ENCODE measurements around the gene ABHD17A. TPM values are rescaled to one million over a fixed set of nuclear protein-coding genes. Genes with fewer than 3 reads are reported as not detected.

ABHD17A gene
- total RNA-seq, 1 donor, result 52.5 TPM

DNA sequence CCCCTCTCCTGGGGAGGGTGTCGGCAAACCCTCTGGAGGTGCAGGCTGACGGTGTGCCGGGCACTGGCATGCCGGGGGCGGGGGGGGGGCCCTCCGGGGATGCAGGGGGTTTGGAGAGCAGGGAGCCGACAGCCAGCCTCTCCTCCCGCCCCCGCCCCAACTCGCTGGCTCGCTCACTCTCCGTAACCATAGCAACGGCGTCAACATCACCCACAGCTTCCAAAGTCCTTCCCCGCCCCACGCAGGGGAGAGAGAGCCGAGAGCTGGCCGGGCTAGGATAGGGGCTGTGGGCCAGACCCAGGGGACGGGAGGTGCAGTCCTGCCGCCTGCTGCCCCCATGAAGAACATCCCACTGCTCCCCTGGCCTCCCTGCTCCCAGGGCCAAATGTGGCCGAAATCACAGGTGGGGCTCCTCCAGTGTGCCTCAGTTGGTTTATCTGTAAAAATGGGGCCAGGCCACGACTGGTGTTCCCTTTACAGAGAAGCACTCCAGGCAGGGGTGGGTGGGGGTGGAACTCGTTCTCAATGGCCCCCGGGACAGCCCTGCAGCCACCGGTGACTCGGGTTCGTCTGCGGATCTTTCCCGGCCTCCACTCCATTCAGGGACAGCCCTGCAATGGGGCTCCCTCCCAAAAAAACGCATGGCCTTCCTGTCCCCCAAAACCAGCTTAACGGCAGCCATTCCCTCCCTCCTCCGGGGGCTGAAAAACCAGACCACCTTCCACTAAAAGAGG lies 25.1 kb downstream of the ABHD17A start:
- H4K20me1 ChIP-seq (ENCODE audit: insufficient read depth, low read length), result peaks cover 61% of the 10 kb centered on the region
- H2AFZ ChIP-seq (ENCODE audit: low read length), result no peak overlapping the region
- TF ChIP-seq, protein P1, sequence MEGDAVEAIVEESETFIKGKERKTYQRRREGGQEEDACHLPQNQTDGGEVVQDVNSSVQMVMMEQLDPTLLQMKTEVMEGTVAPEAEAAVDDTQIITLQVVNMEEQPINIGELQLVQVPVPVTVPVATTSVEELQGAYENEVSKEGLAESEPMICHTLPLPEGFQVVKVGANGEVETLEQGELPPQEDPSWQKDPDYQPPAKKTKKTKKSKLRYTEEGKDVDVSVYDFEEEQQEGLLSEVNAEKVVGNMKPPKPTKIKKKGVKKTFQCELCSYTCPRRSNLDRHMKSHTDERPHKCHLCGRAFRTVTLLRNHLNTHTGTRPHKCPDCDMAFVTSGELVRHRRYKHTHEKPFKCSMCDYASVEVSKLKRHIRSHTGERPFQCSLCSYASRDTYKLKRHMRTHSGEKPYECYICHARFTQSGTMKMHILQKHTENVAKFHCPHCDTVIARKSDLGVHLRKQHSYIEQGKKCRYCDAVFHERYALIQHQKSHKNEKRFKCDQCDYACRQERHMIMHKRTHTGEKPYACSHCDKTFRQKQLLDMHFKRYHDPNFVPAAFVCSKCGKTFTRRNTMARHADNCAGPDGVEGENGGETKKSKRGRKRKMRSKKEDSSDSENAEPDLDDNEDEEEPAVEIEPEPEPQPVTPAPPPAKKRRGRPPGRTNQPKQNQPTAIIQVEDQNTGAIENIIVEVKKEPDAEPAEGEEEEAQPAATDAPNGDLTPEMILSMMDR (IDR thresholded peaks at IDR 0.05; ENCODE audit: extremely low read depth, low read depth, low read length), result no peak
- peaks cover 82% of the 10 kb centered on the region for H3K79me2 ChIP-seq (ENCODE audit: insufficient read depth, low read length)
- DNase-seq (ENCODE audit: insufficient read length, low spot score, missing footprints), result peak; percentile 99
- H3K36me3 ChIP-seq (ENCODE audit: insufficient read depth, low read length), result no peaks in the 10 kb centered on the region
- no peaks in the 10 kb centered on the region for H3K27me3 ChIP-seq (ENCODE audit: insufficient read depth, low read length)
- H3K4me2 ChIP-seq (ENCODE audit: insufficient read depth, low read length), result peak overlapping the region; percentile 73
- no peaks in the 10 kb centered on the region for H3K9me3 ChIP-seq (ENCODE audit: low read depth, low read length)
- peaks cover 29% of the 10 kb centered on the region for H3K4me1 ChIP-seq (ENCODE audit: insufficient read depth, low read length)
- H3K4me3 ChIP-seq (ENCODE audit: insufficient read depth, low read length), result peak overlapping the region; percentile 89
- peak overlapping the region; percentile 75 for H3K27ac ChIP-seq (ENCODE audit: low read depth, low read length)

DNA sequence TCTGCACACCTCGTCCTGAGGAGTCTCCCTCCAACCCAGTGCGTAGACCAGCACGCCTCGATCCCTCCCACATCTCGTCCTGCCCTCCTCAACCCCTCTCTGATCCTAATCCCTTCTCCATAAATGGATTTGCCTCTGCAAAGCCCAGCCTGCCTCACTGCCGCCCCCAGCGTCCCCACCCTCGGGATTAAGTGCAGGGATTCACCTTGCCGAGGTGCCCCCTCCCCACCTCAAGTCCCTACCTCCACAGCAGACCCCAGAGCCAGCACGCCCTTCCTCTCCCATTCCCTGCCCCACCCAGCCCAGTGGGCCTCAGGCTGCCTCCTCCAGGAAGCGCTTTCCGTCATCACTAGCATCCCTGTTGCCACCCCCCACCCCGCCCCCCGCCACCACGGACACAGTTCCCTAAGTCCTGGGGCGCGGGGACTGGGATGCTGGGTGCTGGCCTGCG lies 25.9 kb downstream of the ABHD17A start:
- Histone ChIP-seq H3K27ac (ENCODE audit: low read depth, low read length) (peak overlapping the region; percentile 8), H4K20me1 (ENCODE audit: insufficient read depth, low read length) (peaks cover 68% of the 10 kb centered on the region), H3K36me3 (ENCODE audit: insufficient read depth, low read length) (no peaks in the 10 kb centered on the region), H3K4me3 (ENCODE audit: insufficient read depth, low read length) (no peak overlapping the region), H3K4me1 (ENCODE audit: insufficient read depth, low read length) (peaks cover 31% of the 10 kb centered on the region), H3K9me3 (ENCODE audit: low read depth, low read length) (no peaks in the 10 kb centered on the region), H3K79me2 (ENCODE audit: insufficient read depth, low read length) (peaks cover 86% of the 10 kb centered on the region), H3K27me3 (ENCODE audit: insufficient read depth, low read length) (no peaks in the 10 kb centered on the region), H2AFZ (ENCODE audit: low read length) (no peak overlapping the region), H3K4me2 (ENCODE audit: insufficient read depth, low read length) (peak overlapping the region; percentile 4)
- DNase-seq (ENCODE audit: insufficient read length, low spot score, missing footprints), result no peak
- TF ChIP-seq, protein P1 (IDR thresholded peaks at IDR 0.05; ENCODE audit: extremely low read depth, low read depth, low read length), result no peak

DNA sequence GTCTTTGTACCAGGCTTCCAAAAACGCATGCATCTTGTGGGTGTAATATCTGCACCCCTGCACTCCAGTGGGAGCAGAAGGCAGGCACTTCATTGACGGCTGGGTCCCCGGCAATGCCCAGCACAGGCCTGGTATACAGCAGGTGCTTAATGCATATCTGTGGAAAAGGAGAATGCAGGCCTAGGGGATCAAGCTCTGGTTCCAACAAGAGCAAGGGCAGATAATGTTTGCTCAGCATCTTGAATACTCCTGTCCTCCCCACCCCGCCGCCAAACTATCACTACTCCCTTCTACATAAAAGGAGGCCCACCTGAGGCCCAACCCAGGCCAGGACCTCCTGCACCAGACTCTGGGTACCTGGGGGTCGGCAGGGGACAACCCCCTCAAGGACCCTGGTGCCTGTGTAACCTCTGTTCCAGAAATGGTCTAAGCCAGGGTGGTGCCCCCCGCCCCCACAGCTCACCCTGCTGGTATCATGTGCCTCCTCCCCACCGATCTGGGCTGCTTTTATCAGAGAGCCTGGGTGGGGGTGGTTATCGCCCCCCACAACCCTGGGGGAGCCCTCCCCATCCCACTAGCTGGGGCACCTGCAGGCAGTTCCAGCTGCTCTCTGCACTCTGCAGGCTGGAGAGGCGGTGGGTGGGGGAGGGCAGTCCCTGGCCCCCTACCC lies 26.7 kb downstream of the ABHD17A start:
- no peaks in the 10 kb centered on the region for H3K9me3 ChIP-seq (ENCODE audit: low read depth, low read length)
- H3K4me1 ChIP-seq (ENCODE audit: insufficient read depth, low read length), result peaks cover 33% of the 10 kb centered on the region
- no peak overlapping the region for H3K4me3 ChIP-seq (ENCODE audit: insufficient read depth, low read length)
- no peak overlapping the region for H3K4me2 ChIP-seq (ENCODE audit: insufficient read depth, low read length)
- H3K36me3 ChIP-seq (ENCODE audit: insufficient read depth, low read length), result no peaks in the 10 kb centered on the region
- H2AFZ ChIP-seq (ENCODE audit: low read length), result no peak overlapping the region
- H3K27ac ChIP-seq (ENCODE audit: low read depth, low read length), result peak overlapping the region; percentile 8
- TF ChIP-seq, protein P1 (IDR thresholded peaks at IDR 0.05; ENCODE audit: extremely low read depth, low read depth, low read length), result no peak
- H4K20me1 ChIP-seq (ENCODE audit: insufficient read depth, low read length), result peaks cover 70% of the 10 kb centered on the region
- no peaks in the 10 kb centered on the region for H3K27me3 ChIP-seq (ENCODE audit: insufficient read depth, low read length)
- peaks cover 94% of the 10 kb centered on the region for H3K79me2 ChIP-seq (ENCODE audit: insufficient read depth, low read length)
- no peak for DNase-seq (ENCODE audit: insufficient read length, low spot score, missing footprints)

Data from osteoblast (primary cell).